HepG2 (cell line): ENCODE results near the gene CCM2L. TPM values are rescaled to one million over a fixed set of nuclear protein-coding genes. Genes with fewer than 3 reads are reported as not detected.

Source experiments
- ARID2 ChIP-seq: sonication (generic); formaldehyde crosslinking; IDR thresholded peaks from 2 replicates; pipeline ENCODE4 v1.8.1; 2022; ENCODE audit warnings: mild to moderate bottlenecking, missing genetic modification reagents, borderline replicate concordance
- CENPX ChIP-seq: sonication (generic); formaldehyde crosslinking; IDR thresholded peaks from 2 replicates; pipeline ENCODE4 v1.9.0; 2021; ENCODE audit warnings: mild to moderate bottlenecking, missing genetic modification reagents, moderate library complexity
- E2F5 ChIP-seq: sonication (generic); formaldehyde crosslinking; conservative IDR thresholded peaks from 2 replicates; pipeline ENCODE4 v1.4.0; 2020; ENCODE audit warnings: missing genetic modification reagents
- HDAC2 ChIP-seq: sonication (generic); formaldehyde crosslinking; IDR thresholded peaks from 2 replicates; pipeline ENCODE4 v1.4.0; 2020; ENCODE audit warnings: missing genetic modification reagents
- HIC2 ChIP-seq: sonication (generic); formaldehyde crosslinking; IDR thresholded peaks from 2 replicates; pipeline ENCODE4 v1.9.0; 2022; ENCODE audit warnings: low read depth, missing genetic modification reagents
- HIVEP1 ChIP-seq: sonication (generic); formaldehyde crosslinking; IDR thresholded peaks from 2 replicates; pipeline ENCODE4 v1.4.0; 2020; ENCODE audit warnings: mild to moderate bottlenecking, missing genetic modification reagents
- PCBP1 ChIP-seq: fragments of 200-400 bp; formaldehyde crosslinking; IDR thresholded peaks from 2 replicates; pipeline ENCODE4 v1.6.1; 2017; ENCODE audit warnings: mild to moderate bottlenecking, low read depth, low read length, borderline replicate concordance
- RFXANK ChIP-seq: IDR thresholded peaks from 2 replicates; pipeline ENCODE4 v1.6.1; 2016
- XRCC5 ChIP-seq: fragments of 200-400 bp; formaldehyde crosslinking; optimal IDR thresholded peaks from 2 replicates; pipeline ENCODE3; 2017; ENCODE audit warnings: mild to moderate bottlenecking, low read length
- ZNF142 ChIP-seq: sonication (generic); formaldehyde crosslinking; IDR thresholded peaks from 2 replicates; pipeline ENCODE4 v1.4.0; 2020; ENCODE audit warnings: missing genetic modification reagents
- ZNF547 ChIP-seq: sonication (generic); formaldehyde crosslinking; IDR thresholded peaks from 2 replicates; pipeline ENCODE4 v1.5.1; 2020; ENCODE audit warnings: mild to moderate bottlenecking, missing genetic modification reagents
- ZNF549 ChIP-seq: sonication (generic); formaldehyde crosslinking; IDR thresholded peaks from 2 replicates; pipeline ENCODE4 v1.5.0; 2020; ENCODE audit warnings: missing genetic modification reagents
- ZNF709 ChIP-seq: sonication (generic); formaldehyde crosslinking; IDR thresholded peaks from 2 replicates; pipeline ENCODE4 v1.5.0; 2020; ENCODE audit warnings: mild to moderate bottlenecking, missing genetic modification reagents
- ZNF883 ChIP-seq: sonication (generic); formaldehyde crosslinking; IDR thresholded peaks from 2 replicates; pipeline ENCODE4 v1.5.1; 2020; ENCODE audit warnings: mild to moderate bottlenecking, missing genetic modification reagents; ENCODE audit errors: not compliant biosample characterization
- polyA plus RNA-seq, 8 experiments: library from polyadenylated mRNA; depleted of rRNA in 3 of 8; stranded (reverse) in 7 of 8; unstranded in 1 of 8; fragments of >200 nt; fragmentation: Illumina TruSeq in 4 of 8; extraction: Trizol in 4 of 8; gene quantifications; 2 replicates each; pipeline versions ENCODE4 v1.2.1 to v1.2.3, GENCODE V29; 2011 to 2016; ENCODE audit warnings: low read depth in 4 of 8, missing spikeins in 1 of 8, mixed read lengths in 1 of 8; ENCODE audit not compliant: insufficient read depth in 1 of 8
- total RNA-seq, 5 experiments: library from RNA; depleted of rRNA; stranded (reverse); fragments of >200 nt; fragmentation: Illumina TruSeq; extraction: Trizol; gene quantifications; 2 replicates each; pipeline ENCODE4 v1.2.3, GENCODE V29; 2016; ENCODE audit warnings: low read depth in 1 of 5

The CCM2L gene
- total and polyA plus RNA-seq, 2 of the 13 experiments (the other 11 are each of a cell fraction or from before 2014, with no cell fraction given), result 0.15 TPM; not detected in 1

- TF ChIP-seq ZNF142 (CRISPR knock-in tag) (peak; percentile 74; the same call in 1 of the 2 replicates), HIC2 (CRISPR knock-in tag) (peak; percentile 46; the same call in 1 of the 2 replicates), HIVEP1 (CRISPR knock-in tag) (0 out of 2 replicates have a peak, but pooled peaks have one; percentile 48), CENPX (CRISPR knock-in tag) (no peak), E2F5 (CRISPR knock-in tag) (no peak), HDAC2 (CRISPR knock-in tag) (peak; percentile 65; the same call in 1 of the 2 replicates), RFXANK (CRISPR knock-in tag) (no peak), XRCC5 (peak; percentile 98), PCBP1 (peak; percentile 31; the same call in 1 of the 2 replicates), ZNF883 (CRISPR knock-in tag) (peak; percentile 72), ZNF709 (CRISPR knock-in tag) (no peak), ZNF547 (peak; percentile 84), ARID2 (CRISPR knock-in tag) (no peak), ZNF549 (CRISPR knock-in tag) (no peak)
Measured at GRCh38 chr20:32031007-32031958, 21.0 kb downstream of the CCM2L start (continued).
